Measurements from ENCODE around the gene ATAD3C. TPM values are rescaled to one million over a fixed set of nuclear protein-coding genes. Genes with fewer than 3 reads are reported as not detected.
"Not testable (repeated sequence)": the region's sequence is repeated elsewhere in the genome, so short reads cannot be mapped to it uniquely, and the experiment has no call there.

ATAD3C gene
- total RNA-seq, 2 donors from 2014 or later: 0.55 TPM

DNA sequence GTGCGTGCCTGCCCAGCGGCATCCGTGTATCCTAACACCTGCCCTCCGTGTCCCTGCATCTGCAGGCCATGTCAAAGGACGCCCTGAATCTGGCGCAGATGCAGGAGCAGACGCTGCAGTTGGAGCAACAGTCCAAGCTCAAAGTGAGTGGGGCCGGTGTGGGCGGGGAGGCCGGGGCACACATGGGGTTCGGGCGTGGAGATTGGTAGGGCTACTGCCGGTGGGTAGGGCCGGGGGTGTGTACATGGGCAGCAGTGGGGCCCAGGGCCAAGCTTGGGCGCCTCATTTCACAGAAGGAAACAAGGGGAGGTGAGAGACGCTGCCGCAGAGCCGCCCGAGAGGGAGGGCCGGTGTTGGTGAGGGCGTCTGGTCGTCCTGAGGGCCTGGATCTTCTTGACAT is 1.1 kb downstream of the ATAD3C start:
- not testable (repeated sequence) for H3K36me3 Mint-ChIP-seq (ENCODE audit: low read depth); H3K4me1 Mint-ChIP-seq; H3K9me3 Mint-ChIP-seq; H3K27me3 ChIP-seq (ENCODE audit: control insufficient read depth, insufficient read depth, low read length, poor library complexity, severe bottlenecking); H3K36me3 ChIP-seq (ENCODE audit: control insufficient read depth, insufficient read depth, low read length); H3K27ac Mint-ChIP-seq; H3K27ac ChIP-seq (ENCODE audit: low read depth, low read length); H3K4me3 ChIP-seq (ENCODE audit: low read length); H3K9ac ChIP-seq (ENCODE audit: extremely low read depth, low read length, poor library complexity, severe bottlenecking); DNase-seq; H3K9me3 ChIP-seq (ENCODE audit: control insufficient read depth, low read length); H3K27me3 Mint-ChIP-seq (ENCODE audit: insufficient read depth); H3K4me3 Mint-ChIP-seq; H3K4me1 ChIP-seq (ENCODE audit: control insufficient read depth, insufficient read depth, low read length)
- WGBS, 2 experiments (ENCODE audit: insufficient coverage in 1 of 2, insufficient read length in 1 of 2): 90 to 91% methylated on average over 13 to 22 of the region's 22 CpGs

DNA sequence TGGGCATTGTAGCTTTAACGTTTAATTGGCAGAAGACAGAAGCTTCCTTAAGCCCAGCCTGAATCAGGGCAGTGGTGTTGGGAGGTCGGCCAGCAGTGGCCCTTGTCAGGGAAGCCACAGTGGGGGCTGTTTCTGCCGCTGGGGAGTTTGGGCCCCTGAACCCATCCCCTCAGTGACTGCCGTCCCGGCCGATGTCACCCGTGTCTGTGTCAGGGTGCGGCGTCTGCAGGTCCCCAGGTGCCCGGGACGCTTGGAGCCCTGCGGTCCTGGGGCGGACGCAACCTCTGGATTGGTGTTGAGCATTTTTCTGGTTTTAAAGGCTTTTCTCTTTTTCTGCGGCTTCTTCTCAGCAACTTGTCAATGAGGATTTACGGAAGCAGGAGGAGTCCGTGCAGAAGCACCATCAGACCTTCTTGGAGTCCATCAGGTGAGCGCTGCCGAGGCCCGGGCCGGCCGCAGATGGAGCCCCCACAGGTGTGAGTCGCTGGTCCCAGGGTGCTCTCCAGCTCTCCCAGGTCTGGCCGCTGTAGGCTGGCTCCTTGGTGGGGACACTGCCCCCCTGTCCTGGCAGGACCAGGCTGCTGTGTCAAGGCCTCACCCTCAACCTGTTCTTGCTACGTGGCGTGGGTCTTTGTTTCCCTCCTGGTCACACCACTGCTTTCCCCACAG is 2.3 kb downstream of the ATAD3C start:
- Histone ChIP-seq H3K27me3 (ENCODE audit: control insufficient read depth, insufficient read depth, low read length, poor library complexity, severe bottlenecking) (no peaks in the 10 kb centered on the region), H3K9ac (ENCODE audit: extremely low read depth, low read length, poor library complexity, severe bottlenecking) (no peak overlapping the region), H3K4me1 (ENCODE audit: control insufficient read depth, insufficient read depth, low read length) (no peaks in the 10 kb centered on the region), H3K4me3 (ENCODE audit: low read length) (no peak overlapping the region), H3K27ac (ENCODE audit: low read depth, low read length) (no peak overlapping the region), H3K36me3 (ENCODE audit: control insufficient read depth, insufficient read depth, low read length) (no peaks in the 10 kb centered on the region), H3K9me3 (ENCODE audit: control insufficient read depth, low read length) (no peaks in the 10 kb centered on the region)
- WGBS, 2 experiments (ENCODE audit: insufficient coverage in 1 of 2, insufficient read length in 1 of 2): 94 to 96% methylated on average over 11 to 26 of the region's 26 CpGs
- H3K4me3 Mint-ChIP-seq: no peak overlapping the region
- H3K9me3 Mint-ChIP-seq: no peaks in the 10 kb centered on the region
- H3K27me3 Mint-ChIP-seq (ENCODE audit: insufficient read depth): peaks cover 3% of the 10 kb centered on the region
- DNase-seq: no peak
- H3K27ac Mint-ChIP-seq: no peak overlapping the region
- TF ChIP-seq, protein P1, sequence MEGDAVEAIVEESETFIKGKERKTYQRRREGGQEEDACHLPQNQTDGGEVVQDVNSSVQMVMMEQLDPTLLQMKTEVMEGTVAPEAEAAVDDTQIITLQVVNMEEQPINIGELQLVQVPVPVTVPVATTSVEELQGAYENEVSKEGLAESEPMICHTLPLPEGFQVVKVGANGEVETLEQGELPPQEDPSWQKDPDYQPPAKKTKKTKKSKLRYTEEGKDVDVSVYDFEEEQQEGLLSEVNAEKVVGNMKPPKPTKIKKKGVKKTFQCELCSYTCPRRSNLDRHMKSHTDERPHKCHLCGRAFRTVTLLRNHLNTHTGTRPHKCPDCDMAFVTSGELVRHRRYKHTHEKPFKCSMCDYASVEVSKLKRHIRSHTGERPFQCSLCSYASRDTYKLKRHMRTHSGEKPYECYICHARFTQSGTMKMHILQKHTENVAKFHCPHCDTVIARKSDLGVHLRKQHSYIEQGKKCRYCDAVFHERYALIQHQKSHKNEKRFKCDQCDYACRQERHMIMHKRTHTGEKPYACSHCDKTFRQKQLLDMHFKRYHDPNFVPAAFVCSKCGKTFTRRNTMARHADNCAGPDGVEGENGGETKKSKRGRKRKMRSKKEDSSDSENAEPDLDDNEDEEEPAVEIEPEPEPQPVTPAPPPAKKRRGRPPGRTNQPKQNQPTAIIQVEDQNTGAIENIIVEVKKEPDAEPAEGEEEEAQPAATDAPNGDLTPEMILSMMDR (conservative IDR thresholded peaks at IDR 0.05): no peak
- no peaks in the 10 kb centered on the region for H3K36me3 Mint-ChIP-seq (ENCODE audit: low read depth)
- no peaks in the 10 kb centered on the region for H3K4me1 Mint-ChIP-seq

DNA sequence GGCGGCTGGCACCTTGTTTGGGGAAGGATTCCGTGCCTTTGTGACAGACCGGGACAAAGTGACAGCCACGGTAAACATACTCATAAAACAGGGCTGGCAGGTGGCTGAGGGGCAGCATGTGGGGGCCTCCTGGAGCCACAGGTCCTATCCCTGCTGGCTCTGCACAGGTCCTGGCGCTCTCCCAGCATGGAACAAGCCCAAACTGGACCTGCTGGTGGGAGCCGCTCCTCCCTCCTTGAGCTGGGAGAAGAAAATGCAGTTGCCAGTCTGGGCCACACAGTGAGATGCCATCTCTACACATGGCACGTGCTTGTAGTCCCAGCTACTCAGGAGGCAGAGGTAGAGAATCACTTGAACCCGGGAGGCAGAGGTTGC is 2.9 kb downstream of the ATAD3C start:
- WGBS, 2 experiments (ENCODE audit: insufficient coverage in 1 of 2, insufficient read length in 1 of 2): 92 to 96% methylated on average over 8 of the region's 8 CpGs
- not testable (repeated sequence) for H3K27ac ChIP-seq (ENCODE audit: low read depth, low read length); H3K27me3 Mint-ChIP-seq (ENCODE audit: insufficient read depth); H3K4me1 Mint-ChIP-seq; H3K27me3 ChIP-seq (ENCODE audit: control insufficient read depth, insufficient read depth, low read length, poor library complexity, severe bottlenecking); H3K36me3 Mint-ChIP-seq (ENCODE audit: low read depth); H3K4me3 Mint-ChIP-seq; H3K4me3 ChIP-seq (ENCODE audit: low read length); H3K9me3 Mint-ChIP-seq; H3K4me1 ChIP-seq (ENCODE audit: control insufficient read depth, insufficient read depth, low read length); H3K9ac ChIP-seq (ENCODE audit: extremely low read depth, low read length, poor library complexity, severe bottlenecking); DNase-seq; H3K36me3 ChIP-seq (ENCODE audit: control insufficient read depth, insufficient read depth, low read length); H3K27ac Mint-ChIP-seq; H3K9me3 ChIP-seq (ENCODE audit: control insufficient read depth, low read length)

DNA sequence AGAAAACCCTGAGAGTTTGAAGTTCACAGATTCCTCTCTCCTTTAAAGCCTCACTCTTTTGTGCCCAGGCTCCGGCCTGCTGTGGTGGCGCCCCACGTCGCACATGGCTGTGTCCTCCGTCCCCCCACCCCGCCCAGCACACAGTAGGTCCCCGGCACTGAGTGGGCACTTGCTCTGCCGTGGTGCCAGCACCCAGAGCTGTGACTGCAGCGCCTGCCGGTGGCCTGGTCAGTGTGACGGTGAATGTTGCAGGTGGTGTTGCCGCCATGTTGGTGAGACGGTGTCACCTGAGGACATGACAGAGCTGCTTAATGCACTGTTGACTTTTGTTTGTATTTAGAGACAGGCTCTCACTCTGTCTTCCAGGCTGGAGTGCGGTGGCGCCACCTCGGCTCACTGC is 3.4 kb downstream of the ATAD3C start:
- WGBS, 2 experiments (ENCODE audit: insufficient coverage in 1 of 2, insufficient read length in 1 of 2): 95 to 97% methylated on average over 8 to 16 of the region's 16 CpGs
- H3K9me3 Mint-ChIP-seq: no peaks in the 10 kb centered on the region
- Histone ChIP-seq H3K4me3 (ENCODE audit: low read length) (no peak overlapping the region), H3K27me3 (ENCODE audit: control insufficient read depth, insufficient read depth, low read length, poor library complexity, severe bottlenecking) (no peaks in the 10 kb centered on the region), H3K4me1 (ENCODE audit: control insufficient read depth, insufficient read depth, low read length) (no peaks in the 10 kb centered on the region), H3K36me3 (ENCODE audit: control insufficient read depth, insufficient read depth, low read length) (no peaks in the 10 kb centered on the region), H3K9me3 (ENCODE audit: control insufficient read depth, low read length) (no peaks in the 10 kb centered on the region), H3K27ac (ENCODE audit: low read depth, low read length) (no peak overlapping the region), H3K9ac (ENCODE audit: extremely low read depth, low read length, poor library complexity, severe bottlenecking) (no peak overlapping the region)
- H3K36me3 Mint-ChIP-seq (ENCODE audit: low read depth): no peaks in the 10 kb centered on the region
- H3K27me3 Mint-ChIP-seq (ENCODE audit: insufficient read depth): peaks cover 3% of the 10 kb centered on the region
- DNase-seq: no peak
- H3K4me3 Mint-ChIP-seq: no peak overlapping the region
- H3K27ac Mint-ChIP-seq: no peak overlapping the region
- H3K4me1 Mint-ChIP-seq: no peaks in the 10 kb centered on the region
- TF ChIP-seq, protein P1 (conservative IDR thresholded peaks at IDR 0.05): no peak

DNA sequence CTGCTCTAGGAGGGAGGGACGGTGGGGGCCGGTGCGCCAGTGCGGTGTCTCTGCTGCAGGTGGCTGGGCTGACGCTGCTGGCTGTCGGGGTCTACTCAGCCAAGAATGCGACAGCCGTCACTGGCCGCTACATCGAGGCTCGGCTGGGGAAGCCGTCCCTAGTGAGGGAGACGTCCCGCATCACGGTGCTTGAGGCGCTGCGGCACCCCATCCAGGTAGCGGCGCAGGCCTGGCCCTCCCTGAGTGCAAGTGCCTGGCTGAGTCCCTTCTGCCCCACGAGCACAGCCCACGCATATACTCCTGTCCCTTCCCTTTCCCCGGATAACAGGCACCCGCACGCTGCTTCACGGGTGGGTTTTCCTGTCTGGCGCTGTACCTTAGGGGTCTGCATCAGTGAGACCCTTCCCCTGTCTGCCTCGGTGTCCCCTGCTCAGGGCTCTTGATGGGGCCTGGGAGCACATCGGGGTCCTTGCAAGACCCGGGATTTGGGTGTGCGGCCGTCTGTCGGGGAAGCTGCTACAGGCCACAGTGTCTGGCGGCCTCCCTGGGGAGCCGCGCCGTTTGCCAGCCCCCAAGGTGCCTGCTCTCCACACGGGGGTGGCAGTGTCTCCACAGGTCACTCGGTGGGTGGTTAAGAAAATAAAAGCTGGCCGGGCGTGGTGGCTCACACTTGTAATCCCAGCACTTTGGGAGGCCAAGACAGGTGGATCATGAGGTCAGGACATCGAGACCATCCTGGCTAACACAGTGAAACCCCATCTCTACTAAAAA is 5.0 kb downstream of the ATAD3C start:
- not testable (repeated sequence) for H3K4me1 Mint-ChIP-seq; H3K4me3 ChIP-seq (ENCODE audit: low read length); H3K36me3 Mint-ChIP-seq (ENCODE audit: low read depth); H3K9ac ChIP-seq (ENCODE audit: extremely low read depth, low read length, poor library complexity, severe bottlenecking); H3K9me3 ChIP-seq (ENCODE audit: control insufficient read depth, low read length); H3K27me3 ChIP-seq (ENCODE audit: control insufficient read depth, insufficient read depth, low read length, poor library complexity, severe bottlenecking); H3K27ac Mint-ChIP-seq; H3K4me1 ChIP-seq (ENCODE audit: control insufficient read depth, insufficient read depth, low read length); DNase-seq; H3K27ac ChIP-seq (ENCODE audit: low read depth, low read length); H3K9me3 Mint-ChIP-seq; H3K27me3 Mint-ChIP-seq (ENCODE audit: insufficient read depth); H3K4me3 Mint-ChIP-seq; H3K36me3 ChIP-seq (ENCODE audit: control insufficient read depth, insufficient read depth, low read length)
- 94 to 95% methylated on average over 29 to 36 of the region's 41 CpGs for WGBS, 2 experiments (ENCODE audit: insufficient coverage in 1 of 2, insufficient read length in 1 of 2)

Data from endodermal cell (in vitro differentiated cells).